Pons (tissue), 1 donor: ENCODE results near the gene C9orf72.
"Not testable (repeated sequence)": the region's sequence is repeated elsewhere in the genome, so short reads cannot be mapped to it uniquely, and the experiment has no call there.

Experiments
- DNase-seq: peaks from one replicate; pipeline ENCODE4 v3.0.0-alpha.2; 2016; ENCODE audit warnings: low spot score

The C9orf72 gene

GRCh38 chr9:27518809-27519208, 54.5 kb downstream of the C9orf72 start:
- DNase-seq, result no peak

- no peak for DNase-seq
Observed at GRCh38 chr9:27518006-27518405, 55.3 kb downstream of the C9orf72 start.

GRCh38 chr9:27514551-27514950, 58.7 kb downstream of the C9orf72 start:
- no peak for DNase-seq

- no peak for DNase-seq
Observed at GRCh38 chr9:27511771-27512170, 61.5 kb downstream of the C9orf72 start.

GRCh38 chr9:27510780-27511179, 62.5 kb downstream of the C9orf72 start:
- no peak for DNase-seq

GRCh38 chr9:27506981-27507380, 66.3 kb downstream of the C9orf72 start:
- no peak for DNase-seq

GRCh38 chr9:27505744-27506161, 67.5 kb downstream of the C9orf72 start:
- no peak for DNase-seq

- DNase-seq, result no peak
Observed at GRCh38 chr9:27504259-27504658, 69.0 kb downstream of the C9orf72 start.

GRCh38 chr9:27503623-27504022, 69.7 kb downstream of the C9orf72 start:
- DNase-seq, result no peak

- DNase-seq, result not testable (repeated sequence)
Observed at GRCh38 chr9:27500902-27501301, 72.4 kb downstream of the C9orf72 start.

- DNase-seq, result no peak
Observed at GRCh38 chr9:27499451-27499850, 73.8 kb downstream of the C9orf72 start.

GRCh38 chr9:27497883-27498417, 75.3 kb downstream of the C9orf72 start:
- peak; percentile 75 for DNase-seq
